GM18907 (cell line): ENCODE results near the gene METTL26.

Experiments used
- ATAC-seq: cut with Tn5 transposase; IDR thresholded peaks from one replicate; pipeline ENCODE4 v1.9.1; 2021; ENCODE audit warnings: mild to moderate bottlenecking, moderate library complexity; ENCODE audit not compliant: unreplicated experiment

The METTL26 gene

GRCh38 chr16:660459-661183, 24.5 kb upstream of the METTL26 start:
- ATAC-seq: peak; percentile 41

- no peak for ATAC-seq
These were observed 24.0 kb upstream of the METTL26 start for GRCh38 chr16:660132-660458.

- ATAC-seq: no peak
These were observed 23.5 kb upstream of the METTL26 start for GRCh38 chr16:659618-660017.

GRCh38 chr16:658679-659571, 22.8 kb upstream of the METTL26 start:
- ATAC-seq: no peak

- no peak for ATAC-seq
These were observed 21.4 kb upstream of the METTL26 start for GRCh38 chr16:657487-657886.

- ATAC-seq: no peak
These were observed 17.9 kb upstream of the METTL26 start for GRCh38 chr16:654034-654433.

- ATAC-seq: no peak
These were observed 16.6 kb upstream of the METTL26 start for GRCh38 chr16:652454-653305.

GRCh38 chr16:651844-652243, 15.7 kb upstream of the METTL26 start:
- no peak for ATAC-seq

- ATAC-seq: peak; percentile 2
These were observed 13.5 kb upstream of the METTL26 start for GRCh38 chr16:649631-650030.

- peak; percentile 51 for ATAC-seq
These were observed 12.9 kb upstream of the METTL26 start, which contains the start of gene WDR90 for GRCh38 chr16:648781-649589. TSS of gene WDR90 (plus strand) at chr16:649365. CDS start at chr16:649417, 52 bp downstream.

GRCh38 chr16:648071-648780, 12.1 kb upstream of the METTL26 start:
- ATAC-seq: no peak

- no peak for ATAC-seq
These were observed 11.2 kb upstream of the METTL26 start for GRCh38 chr16:647173-647902.

- ATAC-seq: no peak
These were observed 10.6 kb upstream of the METTL26 start for GRCh38 chr16:646679-647172.

- ATAC-seq: no peak
These were observed 10.0 kb upstream of the METTL26 start for GRCh38 chr16:645852-646678.

- no peak for ATAC-seq
These were observed 8.5 kb upstream of the METTL26 start for GRCh38 chr16:644556-644955.

GRCh38 chr16:643050-643368, 6.9 kb upstream of the METTL26 start:
- no peak for ATAC-seq

- ATAC-seq: peak; percentile 36
These were observed 6.3 kb upstream of the METTL26 start for GRCh38 chr16:642189-643049.
